Upper lobe of left lung (tissue), 6 donors: Measurements from ENCODE around the gene GORASP1. TPM values are rescaled to one million over a fixed set of nuclear protein-coding genes. Genes with fewer than 3 reads are reported as not detected.
A peak's percentile ranks its signal among the peaks of the same experiment; 100 is the strongest.

Experiments used
- ATAC-seq, 2 donors: fragments of 200-7000 bp; cut with Tn5 transposase; one replicate each; pipeline ENCODE4 v1.9.1; 2022; ENCODE audit warnings: mild to moderate bottlenecking in 2 of 2, moderate library complexity in 2 of 2; ENCODE audit not compliant: low FRiP score in 2 of 2
- DNase-seq, 2 donors: peaks; one replicate each; pipeline ENCODE4 v3.0.0-alpha.2; 2019 to 2020
- H3K27ac ChIP-seq, 4 donors: fragments of 200-600 bp; sonication (generic); one replicate each; pipeline ENCODE4 v1.5.1; 2016 to 2019
- H3K27me3 ChIP-seq, 4 donors: fragments of 200-600 bp; sonication (generic); one replicate each; pipeline ENCODE4 v1.5.1; 2017 to 2019
- H3K36me3 ChIP-seq, 4 donors: fragments of 200-600 bp; sonication (generic); one replicate each; pipeline ENCODE4 v1.5.1; 2016 to 2019
- H3K4me1 ChIP-seq, 4 donors: fragments of 200-600 bp; sonication (generic); one replicate each; pipeline ENCODE4 v1.5.1; 2018 to 2019
- H3K4me3 ChIP-seq, 4 donors: fragments of 200-600 bp; sonication (generic); one replicate each; pipeline ENCODE4 v1.5.1; 2017 to 2019; ENCODE audit warnings: mild to moderate bottlenecking in 2 of 4, moderate library complexity in 1 of 4
- H3K9me3 ChIP-seq, 4 donors: fragments of 200-600 bp; sonication (generic); one replicate each; pipeline ENCODE4 v1.5.1; 2018 to 2019
- CTCF ChIP-seq, 6 experiments: fragments of 450-650 bp in 4 of 6; fragments of 200-600 bp in 2 of 6; sonication (generic) in 2 of 6; IDR thresholded peaks; one replicate each; pipeline ENCODE4 v1.5.1; 2016 to 2019; ENCODE audit warnings: antibody characterized with exemption in 6 of 6
- EP300 ChIP-seq, 4 donors: sonication (generic); formaldehyde crosslinking; IDR thresholded peaks; one replicate each; pipeline ENCODE4 v1.5.1; 2017; ENCODE audit warnings: antibody characterized with exemption in 4 of 4, control low read depth in 2 of 4
- POLR2A ChIP-seq, 4 donors: fragments of 450-650 bp; IDR thresholded peaks; one replicate each; pipeline ENCODE4 v1.5.1; 2016 to 2017; ENCODE audit warnings: antibody characterized with exemption in 4 of 4, mild to moderate bottlenecking in 2 of 4
- POLR2AphosphoS5 ChIP-seq, 2 donors: sonication (generic); formaldehyde crosslinking; IDR thresholded peaks; one replicate each; pipeline ENCODE4 v1.5.1; 2017; ENCODE audit warnings: antibody characterized with exemption in 2 of 2
- WGBS, 2 donors: methylation state at CpG; one replicate each; pipeline ENCODE4 v1.1.5; 2017 to 2018; 5-methylcytosine and 5-hydroxymethylcytosine counted together
- total RNA-seq, 6 donors: library from RNA; depleted of rRNA in 4 of 6; stranded (reverse); fragments of >200 nt in 4 of 6; gene quantifications; one replicate each; pipeline versions ENCODE4 v1.1.0 to v1.2.1, GENCODE V29; 2016 to 2021
- donor health status: DM: no; HTN: no; CAD: no; lungs with moderate emphysema.
- donor health status: DM: no; HTN: yes; CAD: no; lungs with severe emphysema.

The GORASP1 gene
- total RNA-seq, 6 donors from 2014 or later, result 71.1 to 99.5 (median 79.8) TPM

GRCh38 chr3:39109086-39109485, 1.7 kb upstream of the GORASP1 start:
- no peak for TF ChIP-seq CTCF (IDR thresholded peaks at IDR 0.05)
- no peak for TF ChIP-seq POLR2A (IDR thresholded peaks at IDR 0.05)
- no peak for TF ChIP-seq EP300 (IDR thresholded peaks at IDR 0.05)
- no peak for TF ChIP-seq POLR2AphosphoS5 (IDR thresholded peaks at IDR 0.05)
- H3K27ac ChIP-seq, result no peak overlapping the region
- no peak for ATAC-seq
- WGBS, 2 donors, result 89 to 95% methylated on average over 5 of the region's 5 CpGs
- no peak overlapping the region for H3K4me3 ChIP-seq
- peaks cover 31 to 39% (median 33%) of the 10 kb centered on the region in 4 donors for H3K4me1 ChIP-seq
- H3K36me3 ChIP-seq, result peaks cover 0 to 11% (median 3%) of the 10 kb centered on the region in 4 donors
- H3K27me3 ChIP-seq, result no peaks in the 10 kb centered on the region
- no peak for DNase-seq
- no peaks in the 10 kb centered on the region for H3K9me3 ChIP-seq

- peaks cover 38 to 46% (median 39%) of the 10 kb centered on the region in 4 donors for H3K4me1 ChIP-seq
- H3K9me3 ChIP-seq, result no peaks in the 10 kb centered on the region
- H3K4me3 ChIP-seq, result peak overlapping the region in 3 of 4 donors; percentile 64 to 98 (median 82)
- peak in 1 of 2 donors; percentile 6 for ATAC-seq
- WGBS, 2 donors, result 36 to 38% methylated on average over 2 of the region's 2 CpGs
- peak overlapping the region; percentile 93 to 97 (median 95) for H3K27ac ChIP-seq
- no peak for DNase-seq
- H3K36me3 ChIP-seq, result peaks cover 0 to 11% (median 3%) of the 10 kb centered on the region in 4 donors
- TF ChIP-seq POLR2A (IDR thresholded peaks at IDR 0.05) (no peak), POLR2AphosphoS5 (IDR thresholded peaks at IDR 0.05) (no peak), EP300 (IDR thresholded peaks at IDR 0.05) (no peak), CTCF (IDR thresholded peaks at IDR 0.05) (no peak)
- no peaks in the 10 kb centered on the region for H3K27me3 ChIP-seq
Observed at GRCh38 chr3:39108200-39108710, 828 bp upstream of the GORASP1 start.

GRCh38 chr3:39106851-39107387, 508 bp downstream of the GORASP1 start:
- no peaks in the 10 kb centered on the region for H3K9me3 ChIP-seq
- peaks cover 38 to 55% (median 45%) of the 10 kb centered on the region in 4 donors for H3K4me1 ChIP-seq
- peak; percentile 64 to 94 for DNase-seq
- 0 to 1% methylated on average over 8 to 35 of the region's 55 CpGs for WGBS, 2 donors
- peak overlapping the region; percentile 64 to 98 (median 78) for H3K4me3 ChIP-seq
- H3K27ac ChIP-seq, result peak overlapping the region; percentile 93 to 97 (median 95)
- TF ChIP-seq EP300 (IDR thresholded peaks at IDR 0.05), result no peak
- TF ChIP-seq CTCF (IDR thresholded peaks at IDR 0.05), result peak in 1 of 6 experiments; percentile 6
- no peaks in the 10 kb centered on the region for H3K27me3 ChIP-seq
- peaks cover 0 to 14% (median 5%) of the 10 kb centered on the region in 4 donors for H3K36me3 ChIP-seq
- ATAC-seq, result peak; percentile 39 to 75

- Histone ChIP-seq H3K9me3 (no peaks in the 10 kb centered on the region), H3K4me3 (peak overlapping the region; percentile 64 to 98 (median 78)), H3K4me1 (peaks cover 42 to 55% (median 47%) of the 10 kb centered on the region in 4 donors), H3K27ac (peak overlapping the region; percentile 93 to 97 (median 95)), H3K36me3 (peaks cover 0 to 17% (median 5%) of the 10 kb centered on the region in 4 donors), H3K27me3 (no peaks in the 10 kb centered on the region)
- ATAC-seq (no peak), DNase-seq (no peak)
- WGBS, 2 donors, result 10 to 15% methylated on average over 15 to 16 of the region's 16 CpGs
- TF ChIP-seq POLR2AphosphoS5 (IDR thresholded peaks at IDR 0.05), result no peak
- TF ChIP-seq POLR2A (IDR thresholded peaks at IDR 0.05), result no peak
- TF ChIP-seq CTCF (IDR thresholded peaks at IDR 0.05), result no peak
- TF ChIP-seq EP300 (IDR thresholded peaks at IDR 0.05), result no peak
Observed at GRCh38 chr3:39106281-39106811, 1.1 kb downstream of the GORASP1 start.
